Stimulated activated CD8-positive, alpha-beta memory T cell treated with anti-CD3 and anti-CD28 coated beads, Interleukin-7, amount 100 ng/mL, for 4 hours (primary cell): ENCODE measurements around the gene FAM216B.
"Not testable (repeated sequence)": the region's sequence is repeated elsewhere in the genome, so short reads cannot be mapped to it uniquely, and the experiment has no call there.

Experiments used
- DNase-seq, 2 donors: peaks; one replicate each; pipeline ENCODE4 v3.0.0-alpha.2; 2020; ENCODE audit warnings: low read depth in 2 of 2

FAM216B gene

DNA sequence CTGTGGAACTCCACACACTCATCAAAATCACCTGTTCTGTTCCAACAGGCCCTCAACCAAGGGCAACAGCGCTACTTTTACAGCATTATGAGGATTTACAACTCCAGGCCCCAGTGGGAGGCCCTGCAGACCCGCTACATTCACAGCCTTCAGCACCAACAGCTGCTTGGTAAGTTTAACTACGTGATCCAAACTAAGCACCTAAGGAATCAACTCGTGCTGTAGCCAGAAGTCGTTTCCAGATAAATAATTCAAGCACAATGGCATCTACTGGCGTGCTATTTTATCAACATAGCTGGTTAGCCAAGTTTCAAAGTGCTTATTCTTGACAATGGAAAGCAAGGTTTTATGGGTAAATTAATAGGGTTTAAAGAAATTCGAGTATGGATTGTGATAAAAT, 5.3 kb downstream of the FAM216B start:
- no peak for DNase-seq

DNA sequence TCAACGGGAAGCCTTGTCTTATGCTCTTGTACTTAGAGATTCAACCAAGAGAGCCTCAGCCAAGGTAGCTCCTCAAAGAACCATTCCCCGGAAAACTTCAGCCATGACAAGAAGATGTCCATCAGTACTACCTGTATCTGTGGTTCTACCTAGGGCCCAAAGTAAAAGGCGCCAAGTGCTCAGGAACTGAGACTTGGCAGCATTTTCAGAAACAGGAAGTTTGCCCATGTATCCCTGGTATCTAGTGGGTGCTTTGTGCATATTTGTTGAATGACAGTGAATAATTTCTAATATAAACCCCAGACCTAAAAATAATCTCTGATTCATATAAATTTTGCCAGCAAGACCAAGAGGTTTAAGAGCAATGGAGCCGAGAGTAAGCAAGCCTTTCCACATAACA, 7.2 kb downstream of the FAM216B start:
- DNase-seq = no peak

DNA sequence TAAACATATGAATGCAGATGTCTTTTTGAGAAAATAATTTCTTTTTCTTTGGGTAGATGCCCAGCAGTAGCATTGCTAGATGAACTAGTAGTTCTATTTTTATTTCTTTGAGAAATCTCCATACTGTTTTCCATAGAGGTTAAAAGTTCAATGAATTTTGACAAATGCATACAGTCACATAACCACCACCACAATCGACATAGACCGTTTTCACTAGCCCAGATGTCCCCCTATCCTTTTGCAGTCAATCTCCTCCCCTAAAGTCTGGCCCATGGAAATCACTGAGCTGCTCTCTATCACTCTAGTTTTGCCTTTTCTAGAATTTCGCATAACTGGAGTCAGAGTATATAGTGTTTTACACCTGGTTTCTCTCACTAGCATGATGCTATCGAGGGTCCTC, 10.8 kb downstream of the FAM216B start:
- no peak for DNase-seq

DNA sequence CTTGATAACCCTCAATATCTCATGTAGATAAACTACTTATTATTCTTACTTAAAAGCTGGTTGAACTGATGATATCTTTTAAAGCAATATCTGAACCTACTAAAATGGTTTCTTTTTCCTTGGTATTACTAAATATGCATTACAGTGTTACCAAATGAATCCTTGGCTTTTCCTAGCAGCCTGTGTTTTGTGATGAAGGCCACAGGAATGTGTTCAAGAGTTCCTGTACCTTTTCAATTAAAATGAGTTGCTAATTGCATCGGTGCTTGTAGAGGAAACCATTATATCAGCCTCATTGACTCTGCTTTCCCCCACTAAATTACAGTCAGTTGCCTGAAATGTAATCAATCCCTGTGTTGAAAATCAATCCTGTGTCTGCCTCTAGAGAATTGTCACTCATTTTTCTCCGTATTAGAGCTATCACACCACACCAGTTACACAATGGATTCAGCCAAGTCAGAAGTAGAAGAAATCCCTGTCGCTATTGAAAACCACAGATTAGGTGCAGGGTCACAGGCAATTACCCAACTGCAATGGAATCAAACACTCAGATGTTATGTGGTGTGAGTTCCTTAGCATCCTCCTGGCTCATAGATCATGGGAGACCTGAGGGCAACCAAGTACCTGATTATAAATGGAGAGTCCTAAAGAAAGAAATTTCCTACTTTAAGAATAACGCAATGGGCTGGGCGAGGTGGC, 13.3 kb downstream of the FAM216B start:
- DNase-seq = no peak

DNA sequence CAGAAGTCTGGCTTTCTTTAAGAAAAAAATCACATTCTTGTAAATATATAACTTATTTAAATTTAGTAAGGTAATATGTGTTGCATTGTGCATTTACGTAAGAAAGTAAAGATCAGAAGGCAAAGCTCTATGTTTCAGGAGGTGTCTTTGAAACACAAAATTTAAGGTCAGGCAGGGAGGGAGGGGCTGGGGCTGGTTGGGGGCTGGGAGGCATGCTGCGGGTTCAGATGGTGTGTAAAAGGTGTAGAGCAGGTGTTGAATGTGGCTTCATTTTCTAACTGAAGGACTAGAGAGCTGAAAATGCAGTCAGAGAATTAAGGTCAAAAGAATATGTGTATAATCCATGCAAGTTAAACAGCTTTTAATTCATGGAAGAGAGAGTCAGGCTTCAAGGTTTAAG, 14.3 kb downstream of the FAM216B start:
- DNase-seq = no peak

DNA sequence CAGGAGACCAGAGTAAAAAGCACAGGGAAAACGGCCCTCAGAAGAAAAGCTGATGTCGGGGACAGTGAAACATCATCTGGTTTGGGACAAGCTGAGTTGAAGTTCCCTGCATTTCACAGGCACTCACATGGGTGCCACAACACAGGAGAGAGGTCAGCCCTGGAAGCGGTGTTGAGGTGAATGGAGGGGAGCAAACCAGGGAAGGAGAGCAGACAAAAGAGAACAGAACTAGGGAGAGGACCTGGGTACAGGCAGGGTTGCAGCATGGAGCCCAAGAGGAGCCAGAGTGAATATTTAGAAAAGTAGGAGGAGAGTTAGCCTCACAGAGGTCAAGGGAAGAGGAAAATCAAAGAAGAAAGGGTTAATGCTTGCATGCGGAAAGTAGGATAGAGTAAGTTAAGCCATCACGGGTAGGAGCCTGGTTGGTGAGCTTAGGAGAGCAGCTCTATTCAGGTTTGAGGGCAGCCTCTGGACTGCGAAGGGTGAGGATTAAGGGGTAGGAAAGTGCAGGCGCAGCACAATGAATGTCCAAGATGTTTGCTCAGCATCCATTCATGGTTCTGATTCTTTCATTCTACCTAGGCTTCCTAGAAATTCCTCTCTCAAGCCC, 15.5 kb downstream of the FAM216B start:
- DNase-seq = no peak

DNA sequence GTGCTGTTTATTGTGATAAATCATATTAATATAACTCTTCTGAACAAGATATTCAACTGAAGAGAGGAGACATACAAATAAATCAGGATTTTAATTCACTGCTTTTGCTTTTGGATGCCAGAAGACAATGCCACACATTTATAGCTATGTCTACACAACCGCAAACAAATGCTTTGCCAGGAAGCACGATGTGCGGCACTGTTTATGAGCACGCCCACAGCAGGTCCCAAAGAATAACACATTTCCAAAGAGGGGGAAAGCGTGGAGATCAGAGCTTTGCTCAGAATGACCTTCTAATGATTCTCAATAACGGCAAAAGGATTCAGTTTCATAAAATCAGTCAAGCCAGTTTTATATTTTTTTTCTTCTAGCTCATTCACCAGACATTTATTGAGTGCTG, 16.7 kb downstream of the FAM216B start:
- DNase-seq = no peak

DNA sequence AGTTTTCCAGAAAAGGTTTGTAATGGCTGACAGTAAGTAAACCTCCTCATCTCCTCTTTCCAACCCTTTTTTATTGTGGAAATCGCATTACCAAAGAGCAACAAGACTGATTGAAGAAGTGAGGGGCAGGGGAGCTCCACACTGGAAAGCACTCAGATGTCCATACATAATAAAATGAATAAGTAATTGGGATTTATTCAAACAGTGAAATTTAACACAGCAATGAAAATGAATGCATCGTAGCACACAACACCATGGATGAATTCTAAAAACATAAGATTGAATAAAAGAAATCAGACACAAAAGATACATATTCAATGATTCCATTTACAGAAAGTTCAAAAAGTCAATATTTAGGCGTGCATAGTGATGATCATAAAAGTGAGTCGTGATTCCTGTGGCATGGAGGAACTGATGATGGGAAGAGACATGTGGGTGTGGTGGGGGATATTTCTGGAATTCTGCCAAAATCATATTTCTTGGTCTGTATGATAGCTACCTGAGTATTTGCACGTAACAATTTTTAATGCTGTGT, 18.8 kb downstream of the FAM216B start:
- no peak for DNase-seq

DNA sequence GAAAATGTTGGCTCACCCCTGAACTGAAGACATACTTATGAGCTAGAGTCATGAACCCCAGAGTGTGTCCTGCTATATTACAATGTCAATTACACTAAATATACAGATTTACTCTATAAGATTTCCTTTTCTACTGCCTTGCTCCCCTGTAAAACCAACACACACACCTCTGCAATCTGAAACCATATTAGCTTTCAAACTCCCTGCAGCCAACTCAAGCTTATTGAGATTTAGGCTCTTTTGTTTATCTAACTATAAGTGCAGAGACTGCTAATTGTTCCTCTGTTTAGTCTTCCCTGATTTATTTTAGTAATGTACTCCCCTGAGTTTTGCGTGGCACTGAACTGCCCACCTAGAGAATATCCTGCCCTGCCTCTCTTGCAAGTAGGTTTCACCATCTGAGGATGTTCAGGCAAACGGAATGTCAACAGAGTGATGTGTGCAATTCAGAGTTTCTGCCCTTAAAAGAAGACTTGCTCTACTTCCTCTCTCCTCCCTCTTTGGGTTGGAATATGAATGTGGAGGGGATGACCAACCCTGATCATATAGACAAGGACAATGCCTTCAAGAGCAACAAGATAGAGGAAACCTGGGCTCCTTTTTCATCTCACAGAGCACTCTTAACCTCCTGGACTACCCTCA, 22.3 kb downstream of the FAM216B start:
- DNase-seq = no peak

DNA sequence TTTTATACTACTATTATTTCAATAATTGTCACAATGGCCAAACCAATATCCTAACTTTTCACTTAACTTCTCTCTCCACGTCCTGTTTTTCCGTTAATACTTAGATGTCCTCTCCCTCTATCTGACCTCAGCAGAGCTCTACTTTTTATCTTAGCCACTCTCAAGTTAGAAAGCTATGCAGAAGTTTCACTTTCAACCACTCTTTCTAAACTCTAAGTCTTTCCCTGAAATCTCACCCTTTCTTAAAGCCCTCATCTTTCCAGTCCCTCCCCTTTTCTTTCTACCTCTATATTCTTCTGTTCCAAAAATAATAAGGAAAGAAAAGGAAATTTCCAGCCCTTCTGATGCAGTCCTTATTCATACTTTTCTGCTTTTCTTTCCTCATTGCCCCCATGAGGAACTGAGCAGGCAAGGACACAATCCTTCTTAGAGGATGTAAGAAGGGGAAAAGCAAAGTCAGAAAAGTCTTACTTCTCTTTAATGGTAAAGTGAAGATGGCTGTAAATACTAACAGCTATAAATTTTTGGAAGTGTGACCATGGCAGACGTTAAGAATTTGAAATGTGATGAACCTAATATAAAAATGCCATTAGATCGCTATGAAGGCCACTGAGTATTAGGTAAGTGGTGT, 23.0 kb downstream of the FAM216B start:
- no peak for DNase-seq

DNA sequence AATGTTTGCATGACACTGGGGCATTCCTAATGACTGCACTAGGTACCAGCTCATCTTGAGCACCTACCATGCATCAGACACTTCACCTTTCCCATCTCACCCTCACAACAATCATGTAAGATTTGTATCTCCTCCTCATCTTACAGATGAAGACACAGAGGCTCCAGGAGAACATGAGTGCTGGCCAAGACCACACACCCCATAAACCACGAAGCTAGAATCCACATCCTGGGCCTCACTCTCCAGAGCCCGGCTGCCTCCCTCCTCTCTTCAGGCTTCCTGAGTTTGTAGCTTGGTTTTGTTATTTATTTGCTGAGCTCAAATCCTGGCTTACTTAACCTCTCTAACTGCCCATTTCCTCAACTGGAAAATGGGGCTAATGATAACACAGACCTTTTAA, 25.9 kb downstream of the FAM216B start:
- no peak for DNase-seq

DNA sequence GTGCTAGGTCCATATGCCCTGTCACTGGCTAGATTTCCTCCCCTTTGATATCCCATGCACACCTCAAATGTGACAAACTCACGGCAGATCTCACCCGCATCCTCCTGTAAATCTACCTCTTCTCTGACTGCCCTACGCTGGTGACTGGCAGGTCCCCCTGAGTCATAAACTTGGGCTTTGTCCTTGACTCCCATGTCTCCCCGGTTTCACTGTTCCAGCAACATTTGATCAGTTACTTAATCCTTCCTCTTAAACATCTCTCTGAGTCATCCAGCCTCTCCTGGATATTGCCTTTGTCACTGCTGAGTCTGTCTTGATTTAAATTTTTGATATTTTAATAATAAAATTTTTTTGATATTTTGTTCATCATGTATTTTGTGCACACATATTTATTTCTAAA, 26.5 kb downstream of the FAM216B start:
- no peak for DNase-seq

DNA sequence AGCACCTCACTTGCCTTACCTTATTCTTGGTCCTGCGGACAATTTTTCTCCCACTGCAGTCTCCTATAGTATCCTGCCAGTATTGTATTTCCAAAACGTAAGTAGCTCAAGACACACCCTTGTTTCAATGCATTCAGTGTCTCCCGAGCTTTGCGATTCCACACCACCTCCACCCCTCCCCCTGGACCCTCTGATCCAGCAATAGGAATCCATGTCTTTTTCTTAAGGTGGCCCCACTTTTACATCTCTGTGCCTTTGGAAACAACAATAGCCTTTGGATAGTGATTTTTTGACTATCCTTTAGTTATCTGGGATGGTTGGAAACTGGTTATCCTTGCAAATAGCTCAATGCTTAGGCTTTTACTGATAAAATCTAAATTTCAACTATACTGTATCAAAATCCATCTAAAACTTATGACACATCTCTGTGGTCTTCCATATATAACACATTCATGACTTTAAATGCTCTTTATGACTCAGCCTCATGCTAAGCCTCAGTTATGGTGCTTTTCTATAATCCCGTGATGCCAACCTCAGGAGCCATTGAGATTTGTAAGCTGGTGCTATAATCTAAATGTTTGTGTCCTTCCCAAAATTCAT, 27.1 kb downstream of the FAM216B start:
- no peak for DNase-seq

DNA sequence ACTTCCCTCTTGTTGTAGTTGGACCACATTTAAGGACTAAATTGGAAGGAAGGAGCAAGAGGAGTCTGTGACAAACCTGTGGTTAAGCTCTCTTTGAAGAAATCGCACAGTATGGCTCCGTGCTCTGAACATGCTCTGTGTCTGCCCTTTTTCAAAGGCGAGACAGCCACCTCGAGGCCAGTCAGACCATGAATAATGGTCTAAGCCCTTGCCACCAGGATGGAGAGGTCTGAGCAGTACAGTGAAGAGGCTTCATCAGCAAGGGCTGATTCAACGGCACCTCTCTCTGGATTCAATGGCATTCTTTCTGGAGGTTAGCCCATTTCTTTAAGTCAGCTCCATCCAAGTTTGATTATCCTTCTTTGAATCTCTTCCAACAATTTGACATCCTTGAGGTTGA, 30.9 kb downstream of the FAM216B start:
- no peak for DNase-seq

DNA sequence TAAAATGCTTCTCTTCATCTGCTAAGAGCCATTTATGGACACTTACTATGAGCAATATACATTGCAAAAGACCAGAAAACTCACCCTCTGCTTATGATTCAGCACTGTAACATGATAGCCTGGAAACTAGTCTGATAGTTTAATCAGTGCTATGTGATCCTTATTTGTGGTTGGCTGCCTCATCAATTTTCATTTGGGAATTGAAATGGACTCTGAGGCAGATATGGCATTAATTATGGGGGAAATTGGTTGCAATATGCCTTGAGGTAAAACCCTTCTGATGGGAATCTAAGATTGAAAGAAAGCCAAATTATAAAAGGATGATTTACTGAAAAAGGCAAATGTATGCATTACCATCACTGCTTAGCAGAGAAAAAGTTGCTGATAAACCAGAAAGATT, 33.5 kb downstream of the FAM216B start:
- no peak for DNase-seq

DNA sequence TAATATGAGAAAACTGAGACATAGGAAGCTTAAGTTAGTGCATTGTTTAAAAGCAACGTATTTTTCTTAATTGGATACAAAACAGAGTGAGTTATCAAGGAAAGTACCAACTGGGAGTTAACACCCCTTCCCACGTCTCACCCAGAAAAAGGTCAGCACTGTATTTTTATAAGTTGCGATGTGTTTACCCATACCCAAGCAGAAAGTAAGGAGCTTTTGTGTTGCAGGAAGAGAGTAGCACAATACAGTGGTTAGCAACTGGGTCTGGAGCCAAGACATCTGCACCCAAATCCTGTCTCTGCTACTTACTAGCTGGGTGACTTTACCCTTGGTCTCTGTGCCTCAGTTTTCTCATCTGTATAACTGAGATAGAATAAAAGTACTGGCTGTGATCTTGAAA, 34.3 kb downstream of the FAM216B start:
- DNase-seq = no peak

DNA sequence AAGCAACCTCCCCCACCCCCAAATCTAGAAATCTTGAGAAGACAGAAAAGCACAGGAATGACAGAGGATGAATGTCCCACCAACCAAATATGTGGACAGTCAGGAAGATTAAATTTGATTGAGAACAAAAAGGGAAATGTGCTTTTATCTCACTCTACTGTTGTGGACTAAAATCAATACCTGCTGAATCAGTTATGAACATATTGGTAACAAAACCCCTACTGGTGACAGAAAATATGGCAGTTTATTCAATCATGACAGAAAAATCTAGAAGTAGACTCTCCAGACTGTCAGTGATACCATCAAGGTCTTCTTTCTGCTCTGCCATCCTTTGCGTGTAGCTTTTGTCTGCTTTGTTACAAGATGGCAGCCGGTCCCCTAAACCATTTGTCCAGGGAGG, 35.2 kb downstream of the FAM216B start:
- DNase-seq = no peak

DNA sequence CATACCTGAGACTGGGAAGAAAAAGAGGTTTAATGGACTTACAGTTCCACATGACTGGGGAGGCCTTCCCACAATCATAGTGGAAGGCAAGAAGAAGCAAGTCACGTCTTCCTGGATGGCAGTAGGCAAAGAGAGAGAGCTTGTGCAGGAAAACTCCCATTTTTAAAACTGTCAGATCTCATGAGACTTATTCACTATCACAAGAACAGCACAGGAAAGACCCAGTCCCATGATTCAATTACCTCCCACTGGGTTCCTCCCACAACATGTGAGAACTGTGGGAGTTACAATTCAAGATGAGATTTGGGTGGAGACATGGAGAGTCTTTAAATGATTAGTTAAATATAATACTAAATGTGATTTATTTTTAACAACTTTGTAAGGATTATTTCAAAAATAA, 38.3 kb downstream of the FAM216B start:
- DNase-seq = not testable (repeated sequence)

DNA sequence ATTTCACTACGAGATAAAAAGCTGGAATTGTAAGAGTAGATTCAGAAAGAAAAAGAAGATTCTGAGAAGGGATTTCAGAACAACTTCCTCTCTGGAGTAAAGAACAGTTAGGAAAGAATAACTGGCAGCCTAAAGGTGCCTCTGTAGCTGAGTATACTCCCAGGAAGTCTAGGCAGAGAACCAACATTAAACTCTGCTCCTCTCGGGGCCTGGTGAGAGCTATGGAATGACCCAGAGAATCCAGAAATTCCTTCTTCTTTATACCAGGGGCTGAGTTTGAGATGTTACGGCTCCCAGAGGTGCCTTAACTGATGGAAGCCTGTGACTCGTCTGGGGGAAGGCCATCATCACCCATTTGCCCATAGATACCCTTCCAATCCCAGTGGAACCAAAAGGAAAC, 39.1 kb downstream of the FAM216B start:
- no peak for DNase-seq

DNA sequence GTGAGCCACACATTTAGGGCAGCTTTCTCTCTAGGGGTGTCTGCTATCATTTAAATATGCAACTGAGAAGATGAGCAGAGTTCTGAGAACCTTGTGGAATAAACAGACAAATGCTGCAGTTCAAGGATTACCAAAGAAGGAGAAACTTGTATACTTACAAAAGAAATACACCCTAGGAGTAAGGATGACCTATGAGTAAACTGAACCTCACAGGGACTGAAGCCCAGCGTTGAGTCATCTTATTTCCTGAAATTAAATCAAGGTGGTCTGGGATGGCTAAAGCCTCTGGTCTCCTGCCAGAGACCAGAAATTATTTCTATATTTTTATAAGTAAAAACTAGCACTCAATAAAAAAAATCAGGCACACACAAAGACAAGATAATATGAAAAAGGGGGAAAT, 40.1 kb downstream of the FAM216B start:
- no peak for DNase-seq

DNA sequence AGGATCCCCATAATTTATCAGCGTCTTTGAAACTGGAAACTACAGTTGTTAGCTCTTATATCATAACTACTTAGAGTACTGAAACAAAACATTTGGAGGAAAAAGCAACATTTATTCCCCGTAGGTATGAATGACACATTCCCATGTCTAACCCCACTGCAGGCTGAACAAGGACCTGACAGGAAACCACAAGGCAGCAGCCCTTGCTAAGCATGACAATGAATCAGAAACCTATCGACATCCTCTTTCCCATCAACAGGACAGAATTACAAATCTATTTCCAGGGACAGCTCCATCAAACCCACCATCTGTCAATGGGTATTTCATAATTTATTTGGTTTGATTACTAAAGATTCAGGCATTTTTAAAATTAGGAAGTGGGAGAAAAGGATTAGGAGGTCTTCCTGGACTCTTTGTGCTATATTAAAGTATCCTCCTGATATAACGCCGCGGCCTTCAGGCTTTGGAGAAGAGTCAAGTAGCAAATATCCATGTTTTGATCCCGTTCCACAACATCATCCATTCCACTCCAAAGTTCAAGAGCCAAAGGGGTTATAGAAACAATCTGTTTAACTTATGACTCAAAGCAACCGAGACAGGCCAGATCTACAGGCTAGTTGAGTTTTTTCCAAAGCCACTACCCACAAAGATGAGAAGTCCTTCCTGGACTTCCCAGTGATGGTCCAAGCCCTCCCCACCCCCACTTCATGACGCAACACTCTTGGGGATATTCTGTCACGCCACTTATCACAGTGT, 51.1 kb downstream of the FAM216B start:
- DNase-seq = no peak

DNA sequence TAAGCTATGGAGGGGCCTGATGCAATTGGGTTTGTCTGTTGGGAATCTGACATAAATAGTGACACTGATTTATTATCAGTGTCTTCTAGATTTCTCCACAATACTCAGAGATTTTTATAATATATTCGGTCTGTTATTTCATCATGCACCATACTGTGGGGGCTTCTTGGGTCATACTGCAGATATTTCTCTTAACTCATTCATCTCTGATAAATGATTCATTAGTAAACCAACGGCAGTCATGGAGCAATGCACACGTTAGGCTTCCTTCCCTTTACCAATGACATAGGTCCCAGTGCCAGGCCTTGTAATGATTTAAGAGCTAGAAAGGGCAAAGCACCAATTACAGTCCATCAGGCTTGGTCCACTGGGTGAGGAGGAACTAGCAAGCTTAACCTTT, 53.6 kb downstream of the FAM216B start:
- DNase-seq = no peak
